Cardiac septum (tissue), 1 donor: ENCODE data around the gene PDIA5. TPM values are rescaled to one million over a fixed set of nuclear protein-coding genes. Genes with fewer than 3 reads are reported as not detected.

Source experiments
- DNase-seq: peaks from one replicate; pipeline ENCODE4 v3.0.0-alpha.2; 2020; ENCODE audit warnings: low spot score
- intact Hi-C: fragments of 100-400 bp; cut with DNase I; formaldehyde crosslinking; loops from one replicate; pipeline ENCODE4 v1.14.0; 2022
- total RNA-seq: library from RNA; stranded (reverse); fragmentation: NEBNext Ultra II Directional; extraction: Animal tissue kit (Norgen Biotek cat#: 25700); gene quantifications from one replicate; pipeline ENCODE4 v1.2.1, GENCODE V29; 2021
- donor health status: DM: no; HTN: no; CAD: no.

PDIA5 gene
- total RNA-seq, 1 donor from 2014 or later: 8.8 TPM

DNA sequence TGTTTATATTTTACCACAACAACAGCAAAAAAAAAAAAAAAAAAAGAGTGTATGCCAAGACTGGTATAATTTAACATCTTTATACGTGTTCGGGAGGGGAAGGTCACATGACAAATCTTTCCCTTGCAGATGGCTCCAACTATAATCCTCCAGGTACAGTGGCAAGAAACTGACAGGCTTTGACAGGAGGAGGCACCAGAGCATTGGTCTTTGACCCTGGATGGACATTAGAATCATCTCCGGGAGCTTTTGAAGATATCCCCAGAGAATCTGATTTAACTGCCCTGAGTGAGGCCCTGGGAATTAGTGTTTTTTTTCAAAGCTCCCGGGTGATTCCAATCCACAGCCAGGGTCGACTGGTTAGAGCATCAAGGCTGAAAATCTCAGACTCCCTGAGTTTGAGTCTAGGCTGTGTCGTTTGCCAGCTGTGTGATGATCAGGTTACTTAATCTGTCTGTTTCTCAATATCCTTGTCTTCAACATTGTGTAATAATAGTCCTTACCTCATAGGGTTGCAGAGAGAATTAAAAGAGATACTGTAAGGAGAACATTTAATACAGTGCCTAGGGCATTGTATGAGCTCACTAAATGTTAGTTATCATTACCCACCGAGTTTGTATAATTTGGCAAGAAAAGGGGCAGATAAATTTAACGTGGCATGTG lies 30.3 kb upstream of the PDIA5 start:
- DNase-seq: no peak
- intact Hi-C loops: no loop called here

DNA sequence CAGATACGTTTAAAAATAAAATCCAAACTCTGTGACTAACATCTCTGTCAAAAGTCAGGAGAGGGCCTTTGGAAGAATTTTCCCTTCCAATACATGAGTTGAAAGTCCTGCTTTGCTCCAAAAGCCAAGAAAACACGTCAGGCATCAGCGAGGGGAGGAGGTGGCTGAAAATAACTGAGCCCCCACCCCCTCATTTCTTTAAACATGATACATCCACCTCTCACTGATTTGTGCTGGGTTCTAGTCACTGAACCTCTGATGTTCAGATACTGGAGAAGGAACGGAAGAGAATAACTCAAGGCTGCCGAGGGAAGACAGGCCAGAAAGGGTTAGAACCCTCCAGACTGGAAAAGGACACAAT lies 29.8 kb upstream of the PDIA5 start:
- intact Hi-C loops: no loop called here
- DNase-seq: no peak

DNA sequence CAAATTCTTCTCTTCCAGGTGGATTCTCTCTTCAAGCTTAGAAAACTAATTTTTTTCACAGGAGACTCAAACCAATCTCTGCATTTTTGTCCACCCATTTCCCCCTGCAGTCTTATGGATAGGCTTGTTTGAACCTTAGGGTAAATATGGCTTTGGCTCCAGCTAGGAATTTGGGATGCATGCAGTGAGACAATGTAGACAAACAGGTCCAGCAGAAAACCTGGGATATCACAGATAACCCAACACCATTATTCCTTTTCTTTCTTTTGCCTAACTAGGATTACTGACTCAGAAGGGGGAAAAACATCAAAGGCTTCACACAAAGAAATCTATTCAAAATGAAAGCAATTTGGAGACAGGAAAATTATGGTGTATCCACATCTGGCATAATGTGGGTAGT lies 28.1 kb upstream of the PDIA5 start:
- no peak for DNase-seq
- intact Hi-C loops: no loop called here

GRCh38 chr3:123039178-123039577 lies 27.6 kb upstream of the PDIA5 start:
- intact Hi-C loops: no loop called here
- no peak for DNase-seq

DNA sequence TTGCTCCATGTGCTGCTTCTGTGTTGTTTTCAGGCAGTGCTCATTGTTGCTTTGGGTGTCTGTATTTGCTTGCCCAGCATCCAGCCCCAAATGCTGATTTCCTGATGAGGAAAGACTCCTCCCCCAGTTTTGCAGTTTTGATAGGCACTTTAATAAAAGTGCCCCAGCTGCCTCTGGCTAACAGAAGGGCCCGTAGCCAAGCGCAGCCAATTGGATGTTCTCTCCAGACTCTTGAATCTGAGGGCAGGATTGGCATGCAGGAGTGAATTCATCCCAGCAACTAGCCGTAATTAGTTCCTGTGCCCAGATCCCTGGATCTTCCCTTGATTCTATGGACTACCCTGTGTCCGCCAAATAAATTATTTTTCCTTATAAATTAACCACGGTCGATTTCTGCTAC lies 24.4 kb upstream of the PDIA5 start:
- no peak for DNase-seq
- intact Hi-C loops: no loop called here

GRCh38 chr3:123044981-123045763 lies 21.7 kb upstream of the PDIA5 start:
- intact Hi-C loops: no loop called here
- no peak for DNase-seq

DNA sequence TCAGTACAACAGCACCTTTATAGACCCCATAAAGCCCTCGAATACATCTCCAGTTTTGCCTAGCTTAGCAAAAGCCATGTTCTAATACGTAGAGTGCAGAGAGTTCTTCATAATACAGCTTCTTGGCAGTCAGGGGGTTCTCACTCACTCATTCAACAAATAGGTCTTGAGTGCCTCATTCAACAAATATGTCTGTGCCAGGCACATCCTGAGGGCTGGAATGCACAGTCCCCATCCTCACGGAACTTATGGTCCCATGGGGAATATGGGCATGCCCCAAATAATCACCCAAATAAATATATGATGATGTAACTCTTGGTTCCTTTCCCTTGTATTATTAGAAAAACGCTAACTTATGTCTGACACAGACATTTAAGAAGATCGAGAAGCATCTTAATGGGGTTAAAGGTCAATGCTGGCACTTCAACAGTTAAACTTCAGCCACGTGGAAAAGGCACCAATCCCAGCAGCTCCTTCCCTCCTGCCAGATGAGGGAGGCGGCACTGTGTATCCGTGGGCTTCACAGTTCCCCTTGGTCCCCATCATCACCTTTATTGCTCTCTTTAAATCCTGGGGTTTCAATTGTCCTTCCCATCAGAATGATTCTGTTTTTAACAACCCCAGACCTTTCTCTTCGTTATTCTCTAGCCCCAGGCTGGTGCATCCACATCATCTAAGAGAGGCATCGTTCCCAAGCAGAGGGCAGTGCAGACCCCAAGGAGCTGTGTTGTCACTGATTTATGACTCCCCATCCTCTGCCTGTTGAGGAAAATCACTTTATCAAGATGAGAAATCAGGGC lies 20.4 kb upstream of the PDIA5 start:
- intact Hi-C loops: no loop called here
- no peak for DNase-seq

- intact Hi-C loops: no loop called here
These were observed 19.8 kb upstream of the PDIA5 start for GRCh38 chr3:123047062-123047319.

GRCh38 chr3:123048480-123049237 lies 18.2 kb upstream of the PDIA5 start:
- DNase-seq: no peak
- intact Hi-C loops: no loop called here

More at GRCh38 chr3:123047062-123047319, 19.8 kb upstream of the PDIA5 start:
- DNase-seq: no peak

GRCh38 chr3:123050666-123051065 lies 16.2 kb upstream of the PDIA5 start:
- DNase-seq: no peak
- intact Hi-C loops: no loop called here

GRCh38 chr3:123053107-123053506 lies 13.7 kb upstream of the PDIA5 start:
- intact Hi-C loops: no loop called here
- DNase-seq: no peak

DNA sequence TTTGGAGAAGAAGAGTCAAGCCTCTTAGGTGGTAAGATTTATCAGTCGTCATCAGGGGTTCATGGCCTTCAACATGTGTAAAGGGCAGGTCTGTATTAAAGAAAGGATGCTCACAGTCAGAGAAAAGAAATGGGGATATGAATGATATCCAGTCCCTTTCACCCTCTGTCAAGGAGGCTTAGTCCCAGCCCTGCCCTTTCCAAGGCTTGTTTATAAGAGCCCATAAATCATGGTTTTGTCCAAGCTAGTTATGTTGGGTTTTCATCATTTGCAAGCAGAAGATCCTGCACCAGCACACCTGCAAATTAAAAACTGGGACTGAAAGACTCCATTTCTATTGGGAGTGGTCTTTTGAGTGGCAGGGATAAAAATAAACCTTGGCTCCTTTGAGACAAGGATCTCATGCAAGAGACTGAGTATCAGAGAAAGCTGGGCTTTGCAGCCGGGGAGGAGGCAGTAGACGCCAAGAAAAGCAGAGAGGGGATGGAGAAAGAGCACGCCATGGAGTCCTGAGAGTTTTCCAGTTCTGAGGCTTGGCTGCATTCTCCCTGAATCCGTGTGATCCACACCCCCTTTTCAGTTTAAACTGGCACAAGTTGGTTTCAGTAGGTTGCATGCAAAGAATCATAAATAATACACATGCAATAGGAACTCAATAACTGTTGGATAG lies 12.6 kb upstream of the PDIA5 start:
- intact Hi-C loops: no loop called here

DNA sequence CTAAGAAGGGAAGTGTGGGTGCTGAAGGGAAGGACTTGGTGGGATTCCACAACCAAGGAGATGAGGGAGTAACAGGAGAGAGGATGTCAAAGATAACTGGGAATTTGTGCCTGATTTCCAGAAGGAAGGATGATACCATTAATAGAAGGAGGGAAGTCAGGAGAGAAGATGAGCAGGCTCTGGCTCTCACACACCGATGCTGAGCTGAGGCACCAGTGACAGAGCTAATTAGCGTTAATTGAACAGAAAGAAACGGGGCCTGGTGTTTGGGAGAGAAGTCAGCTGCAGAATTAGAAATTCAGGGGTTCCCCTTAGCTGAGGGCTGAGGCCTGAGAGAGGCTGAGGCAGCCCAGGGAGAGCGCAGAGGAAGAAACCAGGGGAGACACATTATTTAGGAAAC lies 11.9 kb upstream of the PDIA5 start:
- intact Hi-C loops: no loop called here
- DNase-seq: no peak

More for the DNA sequence above, 12.6 kb upstream of the PDIA5 start:
- DNase-seq: no peak

GRCh38 chr3:123055352-123055751 lies 11.5 kb upstream of the PDIA5 start:
- intact Hi-C loops: no loop called here
- DNase-seq: no peak

GRCh38 chr3:123058505-123058904 lies 8.3 kb upstream of the PDIA5 start:
- intact Hi-C loops: no loop called here
- no peak for DNase-seq

DNA sequence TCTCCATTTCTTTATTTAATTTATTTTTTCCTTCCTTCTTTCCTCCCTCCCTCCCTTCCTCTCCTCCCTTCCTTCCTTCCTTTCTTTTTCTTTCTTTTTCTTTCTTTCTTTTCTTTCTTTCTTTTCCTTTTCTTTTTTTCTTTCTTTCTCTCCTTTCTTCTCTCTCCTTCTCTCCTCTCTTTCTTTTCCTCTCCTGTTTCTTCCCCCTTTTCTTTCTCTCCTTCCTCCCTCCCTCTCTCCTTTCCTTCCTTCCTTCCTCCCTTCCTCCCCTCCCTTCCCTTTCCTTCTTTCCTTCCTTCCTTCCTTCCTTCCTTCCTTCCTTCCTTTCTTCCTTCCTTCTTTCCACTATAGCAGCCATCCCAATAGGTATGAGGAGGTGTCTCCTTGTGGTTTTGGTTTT lies 6.8 kb upstream of the PDIA5 start:
- no peak for DNase-seq
- intact Hi-C loops: no loop called here

DNA sequence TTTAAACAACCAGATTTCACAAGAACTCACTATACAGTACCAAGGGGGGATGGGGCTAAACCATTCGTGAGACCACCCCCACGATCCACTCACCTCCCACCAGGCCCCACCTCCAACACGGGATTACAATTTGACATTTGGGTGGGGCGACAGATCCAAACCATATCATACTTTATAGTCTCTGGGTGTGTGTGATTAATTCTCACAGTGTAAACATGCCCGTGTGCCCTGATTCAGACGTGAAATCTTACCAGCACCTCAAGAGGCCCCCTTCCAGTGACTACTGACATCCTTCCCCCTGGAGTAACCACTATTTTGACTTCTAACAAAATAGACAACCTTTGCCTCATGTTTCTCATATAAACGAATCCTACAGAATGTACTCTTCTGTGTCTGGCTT lies 5.0 kb upstream of the PDIA5 start:
- no peak for DNase-seq
- intact Hi-C loops: no loop called here

DNA sequence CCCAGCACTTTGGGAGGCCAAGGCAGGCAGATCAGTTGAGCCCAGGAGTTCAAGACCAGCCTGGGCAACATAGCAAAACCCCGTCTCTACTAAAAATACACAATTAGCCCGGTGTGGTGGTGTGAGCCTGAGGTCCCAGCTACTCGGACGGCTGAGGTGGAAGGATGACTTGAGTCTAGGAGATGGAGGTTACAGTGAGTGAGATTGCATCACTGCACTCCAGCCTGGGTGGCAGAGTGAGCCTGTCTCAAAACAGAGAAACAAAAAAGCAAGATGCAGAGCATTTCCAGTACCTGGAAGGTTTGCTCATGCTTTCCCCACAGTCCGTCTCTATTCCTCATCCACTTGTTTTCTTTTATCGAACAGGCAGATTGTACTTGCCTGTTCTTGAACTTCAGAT lies 3.8 kb upstream of the PDIA5 start:
- DNase-seq: no peak
- intact Hi-C loops: no loop called here

DNA sequence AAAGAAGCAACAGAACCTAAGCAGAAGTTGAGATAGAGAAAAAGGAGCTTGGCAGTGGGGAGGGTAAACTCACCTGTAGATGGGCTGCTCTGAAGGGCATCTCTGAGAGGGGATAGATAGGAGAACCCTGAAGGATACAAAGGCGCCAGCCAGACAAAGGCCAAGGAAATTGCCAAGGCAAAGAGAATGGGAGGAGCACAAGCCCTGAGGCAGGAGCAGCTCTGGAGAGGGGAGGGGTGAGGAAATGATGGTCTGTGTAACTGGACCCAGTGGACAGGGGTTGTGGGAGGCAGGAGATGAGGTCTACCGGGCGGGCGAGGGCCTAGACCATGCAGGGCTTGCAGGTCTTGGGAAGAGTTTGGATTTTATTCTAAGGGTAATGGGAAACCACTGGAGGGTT lies 2.3 kb upstream of the PDIA5 start:
- no peak for DNase-seq
- intact Hi-C loops: no loop called here

DNA sequence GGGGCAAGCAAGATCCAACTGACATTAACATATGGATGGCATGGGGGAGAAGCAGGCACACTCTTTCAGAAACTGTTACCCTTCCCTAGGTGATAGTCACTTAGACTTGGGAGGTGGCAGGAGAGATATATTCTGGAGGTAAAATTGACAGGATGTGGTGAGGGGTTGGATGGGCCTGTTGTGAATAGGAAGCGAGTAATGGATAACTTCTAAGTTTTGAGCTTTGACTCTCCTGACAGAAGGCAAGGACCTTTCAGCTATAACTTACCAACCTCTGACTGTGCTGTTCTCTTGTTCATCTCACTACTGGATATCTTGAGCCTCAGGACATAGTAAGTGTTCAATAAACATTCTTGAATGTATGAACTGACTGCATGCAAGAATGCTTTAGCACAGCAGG lies 1.9 kb upstream of the PDIA5 start:
- intact Hi-C loops: no loop called here
- DNase-seq: no peak
